HEK293 (cell line): ENCODE measurements around the gene FAM168B.

Experiments
- MYNN ChIP-seq: fragments of 450-650 bp; formaldehyde crosslinking; IDR thresholded peaks from 2 replicates; pipeline ENCODE4 v1.5.1; 2016; ENCODE audit warnings: missing biosample characterization, missing genetic modification characterization, borderline replicate concordance
- TRIM28 ChIP-seq: IDR thresholded peaks from 2 replicates; pipeline ENCODE4 v1.6.1; 2011; ENCODE audit warnings: low read length, control low read depth, borderline replicate concordance
- ZNF121 ChIP-seq: fragments of 450-650 bp; formaldehyde crosslinking; IDR thresholded peaks from 2 replicates; pipeline ENCODE4 v1.5.1; 2016; ENCODE audit warnings: missing biosample characterization, missing genetic modification characterization
- ZNF138 ChIP-seq: fragments of 450-650 bp; formaldehyde crosslinking; IDR thresholded peaks from 2 replicates; pipeline ENCODE4 v1.5.1; 2016; ENCODE audit warnings: missing biosample characterization, missing genetic modification characterization, borderline replicate concordance
- ZNF23 ChIP-seq: fragments of 450-650 bp; formaldehyde crosslinking; IDR thresholded peaks from 2 replicates; pipeline ENCODE4 v1.5.1; 2016; ENCODE audit warnings: missing biosample characterization, missing genetic modification characterization, borderline replicate concordance
- ZNF266 ChIP-seq: fragments of 450-650 bp; formaldehyde crosslinking; IDR thresholded peaks from 2 replicates; pipeline ENCODE4 v1.5.1; 2016; ENCODE audit warnings: missing biosample characterization, missing genetic modification characterization, low read depth
- ZNF416 ChIP-seq: fragments of 450-650 bp; formaldehyde crosslinking; IDR thresholded peaks from 2 replicates; pipeline ENCODE4 v1.5.1; 2016; ENCODE audit warnings: missing biosample characterization, missing genetic modification characterization
- ZNF48 ChIP-seq: fragments of 450-650 bp; formaldehyde crosslinking; IDR thresholded peaks from 2 replicates; pipeline ENCODE4 v1.5.1; 2016; ENCODE audit warnings: missing biosample characterization, missing genetic modification characterization
- TF ChIP-seq, protein P1 (sequence below): fragments of 450-650 bp; formaldehyde crosslinking; IDR thresholded peaks from 2 replicates; pipeline ENCODE4 v1.5.1; 2016; ENCODE audit warnings: missing biosample characterization, missing genetic modification characterization, low read depth
- TF ChIP-seq, protein P2 (sequence below): fragments of 450-650 bp; formaldehyde crosslinking; IDR thresholded peaks from 2 replicates; pipeline ENCODE4 v1.5.1; 2016; ENCODE audit warnings: missing biosample characterization, missing genetic modification characterization
- TF ChIP-seq, protein P3 (sequence below): fragments of 450-650 bp; IDR thresholded peaks from 2 replicates; pipeline ENCODE4 v1.5.1; 2018; ENCODE audit warnings: missing biosample characterization, mild to moderate bottlenecking, missing genetic modification characterization
- TF ChIP-seq, protein P4 (sequence below): sonication (generic); formaldehyde crosslinking; IDR thresholded peaks from 2 replicates; pipeline ENCODE4 v1.8.1; 2022; ENCODE audit warnings: mild to moderate bottlenecking, moderate library complexity, missing genetic modification reagents
- TF ChIP-seq, protein P5 (sequence below): fragments of 450-650 bp; formaldehyde crosslinking; IDR thresholded peaks from 2 replicates; pipeline ENCODE4 v1.5.1; 2016; ENCODE audit warnings: missing biosample characterization, missing genetic modification characterization

DNA sequence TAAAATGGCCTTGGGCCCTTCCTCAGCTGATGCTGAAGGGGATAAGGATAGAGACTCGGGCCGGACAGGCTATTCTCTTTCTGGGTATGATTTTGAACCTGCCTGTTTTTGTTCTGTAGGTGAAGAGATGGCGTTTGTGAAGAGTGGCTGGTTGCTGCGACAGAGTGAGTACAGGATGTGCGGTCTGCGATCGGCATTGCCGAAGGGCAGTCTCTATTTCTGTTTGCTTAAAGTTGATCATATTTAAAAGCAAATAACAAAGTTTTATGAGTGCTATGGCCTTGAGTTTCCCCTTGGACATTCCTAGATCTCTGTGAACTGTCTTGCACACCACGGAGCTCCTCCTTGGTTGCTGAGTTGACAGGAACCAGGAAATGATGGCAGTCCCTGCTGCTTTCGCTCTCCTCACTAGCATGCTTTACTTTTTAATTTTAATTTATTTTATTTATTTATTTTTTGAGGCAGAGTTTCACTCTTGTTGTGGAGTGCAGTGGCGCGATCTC, 27.6 kb upstream of the FAM168B start:
- TF ChIP-seq ZNF48 = no peak
- TF ChIP-seq, protein P1, sequence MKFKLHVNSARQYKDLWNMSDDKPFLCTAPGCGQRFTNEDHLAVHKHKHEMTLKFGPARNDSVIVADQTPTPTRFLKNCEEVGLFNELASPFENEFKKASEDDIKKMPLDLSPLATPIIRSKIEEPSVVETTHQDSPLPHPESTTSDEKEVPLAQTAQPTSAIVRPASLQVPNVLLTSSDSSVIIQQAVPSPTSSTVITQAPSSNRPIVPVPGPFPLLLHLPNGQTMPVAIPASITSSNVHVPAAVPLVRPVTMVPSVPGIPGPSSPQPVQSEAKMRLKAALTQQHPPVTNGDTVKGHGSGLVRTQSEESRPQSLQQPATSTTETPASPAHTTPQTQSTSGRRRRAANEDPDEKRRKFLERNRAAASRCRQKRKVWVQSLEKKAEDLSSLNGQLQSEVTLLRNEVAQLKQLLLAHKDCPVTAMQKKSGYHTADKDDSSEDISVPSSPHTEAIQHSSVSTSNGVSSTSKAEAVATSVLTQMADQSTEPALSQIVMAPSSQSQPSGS = no peak
- no peak for TF ChIP-seq ZNF266 (tag by site-specific recombination)
- TF ChIP-seq TRIM28 = no peak
- TF ChIP-seq, protein P2, sequence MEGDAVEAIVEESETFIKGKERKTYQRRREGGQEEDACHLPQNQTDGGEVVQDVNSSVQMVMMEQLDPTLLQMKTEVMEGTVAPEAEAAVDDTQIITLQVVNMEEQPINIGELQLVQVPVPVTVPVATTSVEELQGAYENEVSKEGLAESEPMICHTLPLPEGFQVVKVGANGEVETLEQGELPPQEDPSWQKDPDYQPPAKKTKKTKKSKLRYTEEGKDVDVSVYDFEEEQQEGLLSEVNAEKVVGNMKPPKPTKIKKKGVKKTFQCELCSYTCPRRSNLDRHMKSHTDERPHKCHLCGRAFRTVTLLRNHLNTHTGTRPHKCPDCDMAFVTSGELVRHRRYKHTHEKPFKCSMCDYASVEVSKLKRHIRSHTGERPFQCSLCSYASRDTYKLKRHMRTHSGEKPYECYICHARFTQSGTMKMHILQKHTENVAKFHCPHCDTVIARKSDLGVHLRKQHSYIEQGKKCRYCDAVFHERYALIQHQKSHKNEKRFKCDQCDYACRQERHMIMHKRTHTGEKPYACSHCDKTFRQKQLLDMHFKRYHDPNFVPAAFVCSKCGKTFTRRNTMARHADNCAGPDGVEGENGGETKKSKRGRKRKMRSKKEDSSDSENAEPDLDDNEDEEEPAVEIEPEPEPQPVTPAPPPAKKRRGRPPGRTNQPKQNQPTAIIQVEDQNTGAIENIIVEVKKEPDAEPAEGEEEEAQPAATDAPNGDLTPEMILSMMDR (tag by site-specific recombination) = no peak
- TF ChIP-seq ZNF138 (tag by site-specific recombination) = no peak
- TF ChIP-seq, protein P3, sequence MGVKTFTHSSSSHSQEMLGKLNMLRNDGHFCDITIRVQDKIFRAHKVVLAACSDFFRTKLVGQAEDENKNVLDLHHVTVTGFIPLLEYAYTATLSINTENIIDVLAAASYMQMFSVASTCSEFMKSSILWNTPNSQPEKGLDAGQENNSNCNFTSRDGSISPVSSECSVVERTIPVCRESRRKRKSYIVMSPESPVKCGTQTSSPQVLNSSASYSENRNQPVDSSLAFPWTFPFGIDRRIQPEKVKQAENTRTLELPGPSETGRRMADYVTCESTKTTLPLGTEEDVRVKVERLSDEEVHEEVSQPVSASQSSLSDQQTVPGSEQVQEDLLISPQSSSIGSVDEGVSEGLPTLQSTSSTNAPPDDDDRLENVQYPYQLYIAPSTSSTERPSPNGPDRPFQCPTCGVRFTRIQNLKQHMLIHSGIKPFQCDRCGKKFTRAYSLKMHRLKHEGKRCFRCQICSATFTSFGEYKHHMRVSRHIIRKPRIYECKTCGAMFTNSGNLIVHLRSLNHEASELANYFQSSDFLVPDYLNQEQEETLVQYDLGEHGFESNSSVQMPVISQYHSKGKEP (tag by site-specific recombination) = no peak
- no peak for TF ChIP-seq ZNF23 (tag by site-specific recombination)
- TF ChIP-seq ZNF416 (tag by site-specific recombination) = no peak
- TF ChIP-seq MYNN (tag by site-specific recombination) = no peak
- TF ChIP-seq ZNF121 (tag by site-specific recombination) = no peak
- TF ChIP-seq, protein P4, sequence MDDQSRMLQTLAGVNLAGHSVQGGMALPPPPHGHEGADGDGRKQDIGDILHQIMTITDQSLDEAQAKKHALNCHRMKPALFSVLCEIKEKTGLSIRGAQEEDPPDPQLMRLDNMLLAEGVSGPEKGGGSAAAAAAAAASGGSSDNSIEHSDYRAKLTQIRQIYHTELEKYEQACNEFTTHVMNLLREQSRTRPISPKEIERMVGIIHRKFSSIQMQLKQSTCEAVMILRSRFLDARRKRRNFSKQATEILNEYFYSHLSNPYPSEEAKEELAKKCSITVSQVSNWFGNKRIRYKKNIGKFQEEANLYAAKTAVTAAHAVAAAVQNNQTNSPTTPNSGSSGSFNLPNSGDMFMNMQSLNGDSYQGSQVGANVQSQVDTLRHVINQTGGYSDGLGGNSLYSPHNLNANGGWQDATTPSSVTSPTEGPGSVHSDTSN (CRISPR knock-in tag) = no peak
- TF ChIP-seq, protein P5, sequence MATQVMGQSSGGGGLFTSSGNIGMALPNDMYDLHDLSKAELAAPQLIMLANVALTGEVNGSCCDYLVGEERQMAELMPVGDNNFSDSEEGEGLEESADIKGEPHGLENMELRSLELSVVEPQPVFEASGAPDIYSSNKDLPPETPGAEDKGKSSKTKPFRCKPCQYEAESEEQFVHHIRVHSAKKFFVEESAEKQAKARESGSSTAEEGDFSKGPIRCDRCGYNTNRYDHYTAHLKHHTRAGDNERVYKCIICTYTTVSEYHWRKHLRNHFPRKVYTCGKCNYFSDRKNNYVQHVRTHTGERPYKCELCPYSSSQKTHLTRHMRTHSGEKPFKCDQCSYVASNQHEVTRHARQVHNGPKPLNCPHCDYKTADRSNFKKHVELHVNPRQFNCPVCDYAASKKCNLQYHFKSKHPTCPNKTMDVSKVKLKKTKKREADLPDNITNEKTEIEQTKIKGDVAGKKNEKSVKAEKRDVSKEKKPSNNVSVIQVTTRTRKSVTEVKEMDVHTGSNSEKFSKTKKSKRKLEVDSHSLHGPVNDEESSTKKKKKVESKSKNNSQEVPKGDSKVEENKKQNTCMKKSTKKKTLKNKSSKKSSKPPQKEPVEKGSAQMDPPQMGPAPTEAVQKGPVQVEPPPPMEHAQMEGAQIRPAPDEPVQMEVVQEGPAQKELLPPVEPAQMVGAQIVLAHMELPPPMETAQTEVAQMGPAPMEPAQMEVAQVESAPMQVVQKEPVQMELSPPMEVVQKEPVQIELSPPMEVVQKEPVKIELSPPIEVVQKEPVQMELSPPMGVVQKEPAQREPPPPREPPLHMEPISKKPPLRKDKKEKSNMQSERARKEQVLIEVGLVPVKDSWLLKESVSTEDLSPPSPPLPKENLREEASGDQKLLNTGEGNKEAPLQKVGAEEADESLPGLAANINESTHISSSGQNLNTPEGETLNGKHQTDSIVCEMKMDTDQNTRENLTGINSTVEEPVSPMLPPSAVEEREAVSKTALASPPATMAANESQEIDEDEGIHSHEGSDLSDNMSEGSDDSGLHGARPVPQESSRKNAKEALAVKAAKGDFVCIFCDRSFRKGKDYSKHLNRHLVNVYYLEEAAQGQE = no peak
